ENCODE measurements around the gene FANCI.

FANCI gene

DNA sequence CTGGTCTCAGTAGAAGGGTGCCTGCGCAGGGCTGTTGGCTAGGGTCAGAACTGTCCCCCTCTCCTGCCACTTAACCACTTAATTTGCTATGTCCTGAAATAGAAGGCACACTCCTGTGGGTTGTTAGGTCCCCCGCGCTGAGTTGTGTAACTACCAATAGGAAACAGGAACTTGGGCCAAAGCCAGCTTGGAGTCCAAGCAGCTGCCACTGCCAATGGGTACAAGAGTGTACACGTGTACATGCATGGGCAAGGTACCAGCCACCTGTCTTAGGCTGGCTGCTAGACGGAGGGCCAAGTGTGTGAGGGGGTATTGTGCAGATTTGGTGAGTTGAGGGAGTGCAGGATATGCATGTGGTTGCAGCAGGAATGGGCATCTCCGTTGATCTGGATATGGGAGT is 120.6 kb downstream of the FANCI start:
- Mint-ChIP-seq H3K4me1 (ENCODE audit: low read depth) (peaks cover 27% of the 10 kb centered on the region), H3K36me3 (ENCODE audit: low read depth) (no peaks in the 10 kb centered on the region), H3K4me3 (no peak overlapping the region), H3K9me3 (no peaks in the 10 kb centered on the region), H3K27me3 (peaks cover 83% of the 10 kb centered on the region), H3K27ac (no peak overlapping the region)

- no peaks in the 10 kb centered on the region for H3K9me3 Mint-ChIP-seq
- H3K27ac Mint-ChIP-seq: no peak overlapping the region
- no peak overlapping the region for H3K4me3 Mint-ChIP-seq
- H3K36me3 Mint-ChIP-seq (ENCODE audit: low read depth): no peaks in the 10 kb centered on the region
- H3K27me3 Mint-ChIP-seq: peaks cover 83% of the 10 kb centered on the region
- H3K4me1 Mint-ChIP-seq (ENCODE audit: low read depth): peaks cover 27% of the 10 kb centered on the region
Measured at GRCh38 chr15:89364741-89365450, 121.1 kb downstream of the FANCI start.

GRCh38 chr15:89365462-89366065 is 121.8 kb downstream of the FANCI start:
- Mint-ChIP-seq H3K27me3 (peaks cover 83% of the 10 kb centered on the region), H3K36me3 (ENCODE audit: low read depth) (no peaks in the 10 kb centered on the region), H3K4me3 (no peak overlapping the region), H3K4me1 (ENCODE audit: low read depth) (peaks cover 29% of the 10 kb centered on the region), H3K9me3 (no peaks in the 10 kb centered on the region), H3K27ac (no peak overlapping the region)

Measured in stimulated activated naive CD8-positive, alpha-beta T cell treated with anti-CD3 and anti-CD28 coated beads, Interleukin-15, Interleukin-2, amounts not matched to agents 100 ng/mL and 50 ng/mL, for 24 hours (primary cell).